HG03439 (cell line): ENCODE data around the gene POLR3K.

Experiments
- ATAC-seq: cut with Tn5 transposase; IDR thresholded peaks from one replicate; pipeline ENCODE4 v1.9.1; 2021; ENCODE audit warnings: mild to moderate bottlenecking, moderate library complexity; ENCODE audit not compliant: unreplicated experiment

Gene POLR3K

GRCh38 chr16:53346-54236 lies at the start of gene POLR3K, which contains the start of gene SNRNP25:
Gene POLR3K, minus strand, starts transcription at chr16:53608. Its CDS starts 22 bp downstream, at chr16:53586.
Gene SNRNP25, plus strand, starts transcription at chr16:53828. Its CDS starts 189 bp downstream, at chr16:54017.
- ATAC-seq = peak; percentile 92

GRCh38 chr16:102060-102855 lies 48.9 kb upstream of the POLR3K start:
- ATAC-seq = no peak

- no peak for ATAC-seq
These were observed 48.2 kb upstream of the POLR3K start for GRCh38 chr16:101586-101985.

- ATAC-seq = no peak
These were observed 47.6 kb upstream of the POLR3K start for GRCh38 chr16:100989-101388.

- ATAC-seq = no peak
These were observed 44.4 kb upstream of the POLR3K start for GRCh38 chr16:97822-98221.

- ATAC-seq = peak; percentile 67
These were observed 43.5 kb upstream of the POLR3K start for GRCh38 chr16:96935-97381.

GRCh38 chr16:94918-95265 lies 41.5 kb upstream of the POLR3K start:
- ATAC-seq = no peak

GRCh38 chr16:92431-93339 lies 39.3 kb upstream of the POLR3K start:
- ATAC-seq = no peak

- ATAC-seq = no peak
These were observed 38.1 kb upstream of the POLR3K start for GRCh38 chr16:91484-91883.

- ATAC-seq = no peak
These were observed 36.2 kb upstream of the POLR3K start for GRCh38 chr16:89391-90302.

- ATAC-seq = no peak
These were observed 35.2 kb upstream of the POLR3K start for GRCh38 chr16:88613-89012.

GRCh38 chr16:86483-86952 lies 33.1 kb upstream of the POLR3K start:
- ATAC-seq = no peak

- no peak for ATAC-seq
These were observed 32.5 kb upstream of the POLR3K start for GRCh38 chr16:85865-86264.

GRCh38 chr16:85407-85782 lies 32.0 kb upstream of the POLR3K start:
- ATAC-seq = peak; percentile 12

GRCh38 chr16:84718-85406 lies 31.5 kb upstream of the POLR3K start:
- peak; percentile 41 for ATAC-seq

- no peak for ATAC-seq
These were observed 30.6 kb upstream of the POLR3K start for GRCh38 chr16:83781-84615.

- ATAC-seq = no peak
These were observed 29.7 kb upstream of the POLR3K start for GRCh38 chr16:83060-83603.
